Measurements from ENCODE around the gene S1PR1. TPM values are rescaled to one million over a fixed set of nuclear protein-coding genes. Genes with fewer than 3 reads are reported as not detected.
A peak's percentile ranks its signal among the peaks of the same experiment; 100 is the strongest.

S1PR1 gene
- total and polyA plus RNA-seq, 11 donors: 37.0 to 175 (median 60.6) TPM

DNA sequence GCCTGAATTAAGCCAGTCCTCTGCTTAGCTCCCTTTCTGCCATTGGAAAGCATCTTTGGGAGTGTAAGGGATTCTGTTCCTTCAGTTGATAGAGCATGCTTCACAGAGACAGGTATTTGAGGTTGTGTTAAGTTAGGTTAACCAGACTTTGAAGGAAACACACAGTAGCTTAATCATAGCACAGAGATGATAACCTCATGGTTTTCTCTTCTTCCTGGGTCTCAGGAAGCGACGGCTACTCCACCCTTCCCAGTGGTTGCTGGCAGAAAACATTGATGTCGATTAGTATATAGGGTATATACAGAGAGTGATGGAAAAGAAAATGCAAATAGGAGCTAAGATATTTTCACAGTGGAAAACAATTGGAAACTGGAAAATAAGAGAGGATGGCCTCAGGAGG, 42.0 kb downstream of the S1PR1 start:
- Histone ChIP-seq H3K4me1 (peaks cover 0 to 40% (median 0%) of the 10 kb centered on the region in 12 donors), H3K27ac (peak overlapping the region in 1 of 12 donors; percentile 72), H3K36me3 (no peaks in the 10 kb centered on the region), H3K27me3 (no peaks in the 10 kb centered on the region), H3K9me3 (no peaks in the 10 kb centered on the region), H3K4me3 (no peak overlapping the region)
- TF ChIP-seq, protein P1, sequence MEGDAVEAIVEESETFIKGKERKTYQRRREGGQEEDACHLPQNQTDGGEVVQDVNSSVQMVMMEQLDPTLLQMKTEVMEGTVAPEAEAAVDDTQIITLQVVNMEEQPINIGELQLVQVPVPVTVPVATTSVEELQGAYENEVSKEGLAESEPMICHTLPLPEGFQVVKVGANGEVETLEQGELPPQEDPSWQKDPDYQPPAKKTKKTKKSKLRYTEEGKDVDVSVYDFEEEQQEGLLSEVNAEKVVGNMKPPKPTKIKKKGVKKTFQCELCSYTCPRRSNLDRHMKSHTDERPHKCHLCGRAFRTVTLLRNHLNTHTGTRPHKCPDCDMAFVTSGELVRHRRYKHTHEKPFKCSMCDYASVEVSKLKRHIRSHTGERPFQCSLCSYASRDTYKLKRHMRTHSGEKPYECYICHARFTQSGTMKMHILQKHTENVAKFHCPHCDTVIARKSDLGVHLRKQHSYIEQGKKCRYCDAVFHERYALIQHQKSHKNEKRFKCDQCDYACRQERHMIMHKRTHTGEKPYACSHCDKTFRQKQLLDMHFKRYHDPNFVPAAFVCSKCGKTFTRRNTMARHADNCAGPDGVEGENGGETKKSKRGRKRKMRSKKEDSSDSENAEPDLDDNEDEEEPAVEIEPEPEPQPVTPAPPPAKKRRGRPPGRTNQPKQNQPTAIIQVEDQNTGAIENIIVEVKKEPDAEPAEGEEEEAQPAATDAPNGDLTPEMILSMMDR (IDR thresholded peaks at IDR 0.05): no peak
- no peak for TF ChIP-seq POLR2A (IDR thresholded peaks at IDR 0.05)
- intact Hi-C loops (cut with DNase I): loop anchor here in 1 of 10 donors (5.0 kb wide), 1 partner anchor 37 kb away; no protein-coding TSS in a partner anchor
- ATAC-seq (peak in 1 of 4 donors; percentile 62), DNase-seq (no peak)
- 43 to 69% (median 56%) methylated on average over 3 of the region's 3 CpGs for WGBS, 4 donors

DNA sequence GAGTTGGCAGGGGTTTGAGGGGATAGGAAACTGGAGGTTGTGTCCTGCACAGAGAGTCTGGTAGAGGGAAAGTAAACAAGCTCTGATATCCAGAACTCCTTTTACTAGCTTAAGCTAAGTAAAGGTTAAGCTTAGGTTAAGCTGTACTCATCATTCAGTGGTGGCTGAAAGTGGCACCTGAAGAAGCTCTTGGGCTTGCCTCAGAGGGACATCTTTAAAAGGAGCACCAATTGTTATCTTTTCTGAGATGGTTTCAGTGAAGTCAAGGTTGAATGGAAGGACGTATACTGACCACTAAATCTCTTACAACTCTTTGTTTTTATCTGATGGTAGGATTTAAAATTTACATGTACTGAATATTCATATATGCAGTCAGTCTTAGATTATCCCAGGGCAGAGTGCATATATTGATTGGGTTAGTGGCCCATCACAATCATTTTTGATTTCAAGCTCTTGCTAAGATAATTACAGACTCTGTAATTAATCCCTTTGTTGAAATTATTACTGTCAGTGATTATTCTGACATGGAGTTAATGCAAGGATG, 43.3 kb downstream of the S1PR1 start:
- intact Hi-C loops (cut with DNase I): loop anchor here in 2 of 10 donors (5.0 to 10.0 kb wide), 4 partner anchors 145 to 353 kb away; partner anchors contain the start of gene DPH5 (in 1 of the 2)
- ATAC-seq: no peak
- WGBS, 4 donors: 78 to 86% (median 83%) methylated on average over 1 of the region's 1 CpG

DNA sequence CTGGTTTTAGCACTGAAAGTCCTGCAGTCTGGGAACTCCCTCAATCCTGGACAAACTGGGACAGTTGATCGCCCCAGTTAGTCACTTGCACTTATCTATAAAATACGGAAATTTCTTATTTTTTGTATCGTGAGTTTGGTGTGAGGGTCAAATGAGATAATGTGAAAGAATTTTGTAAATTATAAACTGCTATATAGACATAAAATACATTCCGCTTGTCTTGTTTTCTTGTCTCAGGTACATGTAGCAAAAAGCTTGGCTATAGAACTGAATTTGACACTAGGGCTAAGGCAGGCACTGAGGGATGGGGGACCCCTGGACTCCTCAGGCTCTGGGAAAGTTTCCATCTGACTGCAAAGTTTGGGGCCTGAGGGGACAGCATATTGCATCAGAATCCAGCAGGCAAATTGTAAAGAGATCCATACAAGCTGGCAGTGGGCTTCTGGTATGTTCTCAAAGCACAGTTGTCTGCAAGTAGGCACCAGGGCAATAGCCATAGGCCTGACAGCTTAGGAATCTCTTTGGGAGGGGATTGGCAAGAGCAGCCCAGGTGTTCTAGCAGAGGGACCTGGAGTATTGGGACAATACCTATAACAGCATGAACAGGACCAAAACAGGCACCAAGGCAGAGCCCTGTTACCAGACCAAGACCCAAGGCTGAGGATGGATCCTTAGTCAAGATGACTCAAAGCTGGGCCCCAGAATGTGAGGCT, 44.3 kb downstream of the S1PR1 start:
- H3K36me3 ChIP-seq: no peaks in the 10 kb centered on the region
- peaks cover 0 to 11% (median 0%) of the 10 kb centered on the region in 12 donors for H3K9me3 ChIP-seq
- H3K27ac ChIP-seq: peak overlapping the region in 1 of 12 donors; percentile 9
- intact Hi-C loops (cut with DNase I): loop anchor here in 2 of 10 donors (5.0 to 10.0 kb wide), 4 partner anchors 146 to 354 kb away; partner anchors contain the start of gene DPH5 (in 1 of the 2)
- H3K27me3 ChIP-seq: no peaks in the 10 kb centered on the region
- H3K4me1 ChIP-seq: peaks cover 0 to 53% (median 0%) of the 10 kb centered on the region in 12 donors
- WGBS, 4 donors: 93 to 97% (median 95%) methylated on average over 4 of the region's 4 CpGs
- DNase-seq (no peak), ATAC-seq (no peak)
- TF ChIP-seq POLR2A (IDR thresholded peaks at IDR 0.05): no peak
- TF ChIP-seq, protein P1 (IDR thresholded peaks at IDR 0.05): no peak
- H3K4me3 ChIP-seq: no peak overlapping the region

More for the DNA sequence above, 43.3 kb downstream of the S1PR1 start:
- Histone ChIP-seq H3K27me3 (no peaks in the 10 kb centered on the region), H3K9me3 (peaks cover 0 to 7% (median 0%) of the 10 kb centered on the region in 12 donors), H3K4me3 (no peak overlapping the region), H3K36me3 (no peaks in the 10 kb centered on the region), H3K4me1 (peaks cover 0 to 48% (median 0%) of the 10 kb centered on the region in 12 donors), H3K27ac (no peak overlapping the region)
- no peak for DNase-seq
- TF ChIP-seq POLR2A (IDR thresholded peaks at IDR 0.05): no peak
- TF ChIP-seq, protein P1 (IDR thresholded peaks at IDR 0.05): no peak

DNA sequence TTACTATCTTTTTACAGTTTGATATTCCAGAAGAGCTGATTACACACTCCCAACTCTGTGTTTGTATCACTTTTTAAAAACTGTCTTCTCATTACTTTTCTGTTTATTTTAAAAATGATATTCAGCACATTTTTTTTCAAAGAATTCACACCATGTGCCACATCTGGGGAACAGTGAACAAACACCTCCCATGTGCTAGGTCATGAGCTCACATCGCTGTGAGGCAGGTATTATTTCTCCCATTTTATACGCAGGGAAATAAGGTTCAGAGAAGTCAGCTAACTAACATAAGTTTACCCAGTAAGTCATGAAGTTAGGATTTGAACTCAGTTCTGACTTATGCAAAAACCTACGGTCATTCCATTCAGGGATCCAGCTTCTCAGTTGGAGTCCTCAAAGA, 44.9 kb downstream of the S1PR1 start:
- no peaks in the 10 kb centered on the region for H3K36me3 ChIP-seq
- intact Hi-C loops (cut with DNase I): loop anchor here in 2 of 10 donors (5.0 to 10.0 kb wide), 4 partner anchors 147 to 354 kb away; partner anchors contain the start of gene DPH5 (in 1 of the 2)
- no peak for ATAC-seq
- no peaks in the 10 kb centered on the region for H3K27me3 ChIP-seq
- peak overlapping the region in 1 of 12 donors; percentile 9 for H3K27ac ChIP-seq
- peaks cover 0 to 11% (median 0%) of the 10 kb centered on the region in 12 donors for H3K9me3 ChIP-seq
- DNase-seq: no peak
- WGBS, 4 donors: 95 to 98% (median 96%) methylated on average over 3 of the region's 3 CpGs
- TF ChIP-seq POLR2A (IDR thresholded peaks at IDR 0.05): no peak
- TF ChIP-seq, protein P1 (IDR thresholded peaks at IDR 0.05): no peak
- no peak overlapping the region for H3K4me3 ChIP-seq
- H3K4me1 ChIP-seq: peaks cover 0 to 59% (median 0%) of the 10 kb centered on the region in 12 donors

Measured in heart left ventricle (tissue), 16 donors.